Skeletal muscle satellite cell (primary cell): ENCODE data around the gene UROC1.
"Not testable (repeated sequence)": the region's sequence is repeated elsewhere in the genome, so short reads cannot be mapped to it uniquely, and the experiment has no call there.

Source experiments
- H3K27me3 ChIP-seq: 2 replicates; pipeline ENCODE4 v1.7.0; 2013; ENCODE audit warnings: low read length; ENCODE audit not compliant: control insufficient read depth, insufficient read depth
- H3K36me3 ChIP-seq: 2 replicates; pipeline ENCODE4 v1.7.0; 2013; ENCODE audit warnings: mild to moderate bottlenecking, control low read depth, low read length; ENCODE audit not compliant: insufficient read depth
- H3K4me1 ChIP-seq: 2 replicates; pipeline ENCODE4 v1.7.0; 2013; ENCODE audit warnings: low read length; ENCODE audit not compliant: control insufficient read depth, insufficient read depth
- H3K4me2 ChIP-seq: 2 replicates; pipeline ENCODE4 v1.7.0; 2013; ENCODE audit warnings: mild to moderate bottlenecking, low read length
- H3K4me3 ChIP-seq: 2 replicates; pipeline ENCODE4 v1.7.0; 2013; ENCODE audit warnings: low read length
- H3K9ac ChIP-seq: 2 replicates; pipeline ENCODE4 v1.7.0; 2013; ENCODE audit warnings: mild to moderate bottlenecking, low read depth, low read length, moderate library complexity
- H3K9me3 ChIP-seq: replicated peaks from 2 replicates; pipeline ENCODE4 v1.7.0; 2013; ENCODE audit warnings: mild to moderate bottlenecking, control low read depth, low read length

Gene UROC1

DNA sequence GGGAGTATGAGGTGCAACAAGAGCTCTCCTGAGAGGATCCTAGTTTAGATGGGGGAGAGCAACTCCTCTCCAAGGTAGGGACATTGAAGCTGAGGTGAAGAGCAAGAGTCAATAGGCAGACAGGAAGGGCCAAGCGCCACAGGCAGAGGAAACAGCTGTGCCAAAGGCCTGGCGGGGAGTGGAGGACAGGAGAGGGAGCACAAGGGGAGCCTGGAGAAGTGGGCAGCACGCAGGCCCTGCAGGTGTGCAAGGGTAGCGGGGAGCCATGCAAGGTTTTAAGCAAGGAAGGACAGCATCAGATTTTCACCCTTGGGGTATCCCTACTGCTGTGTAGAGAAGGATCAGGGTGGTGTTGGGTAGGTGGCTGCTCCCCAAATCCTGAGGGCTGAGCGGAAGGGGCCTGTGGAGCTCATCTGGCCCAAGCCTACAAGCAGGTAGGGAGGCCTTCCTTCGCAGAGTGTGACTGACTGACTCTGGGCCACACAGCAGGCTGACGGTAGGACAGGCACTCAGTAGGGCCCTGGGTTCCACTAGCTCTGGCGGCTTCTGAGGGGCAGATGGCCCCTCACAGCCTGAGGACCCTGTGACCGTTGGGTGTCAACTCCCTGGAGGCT, 19.6 kb upstream of the UROC1 start:
- Histone ChIP-seq H3K4me3 (no peak overlapping the region), H3K4me2 (no peak overlapping the region), H3K9ac (no peak overlapping the region), H3K9me3 (no peaks in the 10 kb centered on the region), H3K27me3 (peaks cover 71% of the 10 kb centered on the region), H3K4me1 (peaks cover 16% of the 10 kb centered on the region), H3K36me3 (no peaks in the 10 kb centered on the region)

- no peaks in the 10 kb centered on the region for H3K9me3 ChIP-seq
- H3K4me3 ChIP-seq, result no peak overlapping the region
- H3K36me3 ChIP-seq, result no peaks in the 10 kb centered on the region
- H3K4me1 ChIP-seq, result peaks cover 13% of the 10 kb centered on the region
- H3K4me2 ChIP-seq, result no peak overlapping the region
- H3K9ac ChIP-seq, result no peak overlapping the region
- H3K27me3 ChIP-seq, result peaks cover 71% of the 10 kb centered on the region
Observed at GRCh38 chr3:126536126-126536525, 18.6 kb upstream of the UROC1 start.

GRCh38 chr3:126535636-126536035, 18.1 kb upstream of the UROC1 start:
- peaks cover 72% of the 10 kb centered on the region for H3K27me3 ChIP-seq
- H3K4me1 ChIP-seq, result peaks cover 8% of the 10 kb centered on the region
- no peaks in the 10 kb centered on the region for H3K36me3 ChIP-seq
- H3K9ac ChIP-seq, result no peak overlapping the region
- H3K4me3 ChIP-seq, result no peak overlapping the region
- H3K4me2 ChIP-seq, result no peak overlapping the region
- no peaks in the 10 kb centered on the region for H3K9me3 ChIP-seq

GRCh38 chr3:126534716-126535115, 17.1 kb upstream of the UROC1 start:
- H3K9ac ChIP-seq, H3K4me1 ChIP-seq, H3K36me3 ChIP-seq, H3K4me3 ChIP-seq, H3K9me3 ChIP-seq, H3K4me2 ChIP-seq: not testable (repeated sequence)
- H3K27me3 ChIP-seq, result peaks cover 72% of the 10 kb centered on the region

DNA sequence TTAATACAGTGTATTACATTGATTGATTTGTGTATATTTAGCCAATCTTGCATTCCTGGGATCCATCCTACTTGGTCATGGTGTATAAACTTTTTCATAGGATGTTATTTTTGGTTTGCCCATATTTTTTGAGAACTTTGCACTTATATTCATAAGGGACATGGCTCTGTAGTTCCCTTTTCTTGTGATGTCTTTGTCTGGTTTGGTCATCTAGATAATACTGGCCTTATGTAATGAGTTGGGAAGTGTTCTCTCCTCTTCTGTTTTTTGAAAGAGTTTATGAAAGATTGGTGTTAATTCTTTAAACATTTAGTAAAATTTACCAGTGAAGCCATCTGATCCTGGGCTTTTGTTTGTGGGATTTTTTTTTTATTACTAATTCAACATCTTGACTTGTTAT, 15.9 kb upstream of the UROC1 start:
- no peak overlapping the region for H3K4me3 ChIP-seq

DNA sequence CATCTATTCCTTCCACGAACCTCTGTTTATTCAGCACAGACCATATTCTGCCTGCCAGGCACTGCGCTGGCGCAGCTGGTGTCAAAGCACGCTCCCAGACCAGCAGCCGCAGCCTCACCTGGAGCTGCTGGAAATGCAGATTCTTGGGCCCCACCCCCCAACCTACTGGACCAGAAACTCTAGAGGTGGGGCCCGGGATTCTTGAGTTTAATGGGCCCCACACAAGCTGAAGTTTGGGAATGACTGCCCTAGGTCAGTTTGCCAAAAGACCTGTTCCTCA, 13.4 kb upstream of the UROC1 start:
- Histone ChIP-seq H3K27me3 (peaks cover 64% of the 10 kb centered on the region), H3K4me1 (no peaks in the 10 kb centered on the region), H3K36me3 (no peaks in the 10 kb centered on the region), H3K4me2 (no peak overlapping the region), H3K9me3 (no peaks in the 10 kb centered on the region), H3K9ac (no peak overlapping the region), H3K4me3 (no peak overlapping the region)

More for the DNA sequence above, 15.9 kb upstream of the UROC1 start:
- Histone ChIP-seq H3K4me2 (no peak overlapping the region), H3K36me3 (no peaks in the 10 kb centered on the region), H3K9me3 (no peaks in the 10 kb centered on the region), H3K9ac (no peak overlapping the region), H3K27me3 (peaks cover 67% of the 10 kb centered on the region), H3K4me1 (no peaks in the 10 kb centered on the region)

DNA sequence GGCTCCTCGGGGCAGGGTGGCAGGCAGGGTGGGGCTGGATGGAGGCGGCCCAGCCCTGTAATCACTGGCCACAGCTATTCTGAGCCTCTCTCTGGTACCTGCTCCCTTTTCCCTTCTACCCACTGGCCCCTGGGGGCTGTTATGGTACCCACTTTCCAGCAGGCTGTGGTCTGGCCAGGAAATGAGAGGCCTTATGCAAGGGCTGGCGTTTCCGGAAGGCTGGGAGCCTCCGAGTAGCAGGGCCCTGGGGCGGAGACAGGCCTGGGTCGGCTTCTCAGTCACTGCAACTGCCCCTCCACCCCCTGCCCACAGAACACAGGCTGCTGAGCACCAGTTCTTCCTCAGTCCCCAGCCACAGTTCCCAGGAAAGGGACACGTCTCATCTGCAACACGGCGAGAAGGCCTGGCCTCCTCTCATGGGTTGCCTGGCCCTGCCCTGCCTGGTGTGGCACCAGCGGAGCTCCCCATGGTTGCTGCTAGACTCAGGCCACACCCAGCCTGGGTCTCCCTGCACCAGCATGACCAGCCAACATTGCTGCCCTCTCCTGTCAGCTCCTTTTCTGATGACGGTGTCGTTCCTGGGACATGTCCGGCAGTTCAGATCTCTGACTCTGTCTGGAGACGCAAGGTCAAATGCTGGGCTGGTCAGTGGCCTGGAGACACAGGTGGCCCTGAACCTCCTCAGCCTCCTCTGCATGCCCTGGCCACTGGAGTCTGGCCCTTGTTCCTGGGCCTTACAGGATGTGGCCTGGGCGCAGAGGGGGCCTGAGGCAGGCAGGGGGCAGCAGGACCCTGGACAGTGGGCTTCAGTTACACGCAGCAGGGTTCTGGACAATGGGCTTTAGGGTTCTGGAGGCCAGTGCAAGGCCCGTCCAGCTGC, 12.8 kb upstream of the UROC1 start:
- Histone ChIP-seq H3K9me3 (no peaks in the 10 kb centered on the region), H3K36me3 (no peaks in the 10 kb centered on the region), H3K4me3 (no peak overlapping the region), H3K4me1 (no peaks in the 10 kb centered on the region), H3K27me3 (peaks cover 64% of the 10 kb centered on the region), H3K4me2 (no peak overlapping the region), H3K9ac (no peak overlapping the region)

GRCh38 chr3:126529585-126530170, 12.1 kb upstream of the UROC1 start:
- Histone ChIP-seq H3K4me2 (no peak overlapping the region), H3K4me1 (no peaks in the 10 kb centered on the region)

GRCh38 chr3:126528800-126529541, 11.4 kb upstream of the UROC1 start:
- Histone ChIP-seq H3K36me3 (no peaks in the 10 kb centered on the region), H3K4me3 (no peak overlapping the region), H3K27me3 (peaks cover 60% of the 10 kb centered on the region), H3K9me3 (no peaks in the 10 kb centered on the region), H3K9ac (no peak overlapping the region), H3K4me1 (no peaks in the 10 kb centered on the region), H3K4me2 (no peak overlapping the region)

More at GRCh38 chr3:126529585-126530170, 12.1 kb upstream of the UROC1 start:
- Histone ChIP-seq H3K9me3 (no peaks in the 10 kb centered on the region), H3K27me3 (peaks cover 61% of the 10 kb centered on the region), H3K36me3 (no peaks in the 10 kb centered on the region), H3K4me3 (no peak overlapping the region), H3K9ac (no peak overlapping the region)

DNA sequence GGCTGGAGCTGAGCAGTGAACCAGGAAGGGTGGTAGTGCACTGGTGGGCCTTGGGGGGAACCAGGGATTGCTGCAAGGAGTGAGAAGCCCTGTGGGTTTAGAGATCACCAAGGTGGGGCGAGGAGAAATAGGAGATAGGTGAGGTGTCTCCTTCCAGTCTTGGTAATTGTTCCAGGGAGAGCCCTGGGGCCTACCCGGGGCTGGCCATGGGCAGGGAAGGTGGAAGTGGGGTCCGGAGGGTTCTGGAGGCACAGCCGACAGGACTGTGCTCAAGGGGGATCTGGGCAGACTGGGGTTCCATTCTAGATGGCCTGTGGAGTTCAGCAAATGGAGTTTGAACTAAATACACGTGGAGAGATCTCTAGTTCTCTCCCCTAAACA, 10.8 kb upstream of the UROC1 start:
- H3K9ac ChIP-seq, result no peak overlapping the region
- no peaks in the 10 kb centered on the region for H3K36me3 ChIP-seq
- no peak overlapping the region for H3K4me3 ChIP-seq
- no peaks in the 10 kb centered on the region for H3K9me3 ChIP-seq
- H3K27me3 ChIP-seq, result peaks cover 60% of the 10 kb centered on the region
- no peaks in the 10 kb centered on the region for H3K4me1 ChIP-seq
- no peak overlapping the region for H3K4me2 ChIP-seq

DNA sequence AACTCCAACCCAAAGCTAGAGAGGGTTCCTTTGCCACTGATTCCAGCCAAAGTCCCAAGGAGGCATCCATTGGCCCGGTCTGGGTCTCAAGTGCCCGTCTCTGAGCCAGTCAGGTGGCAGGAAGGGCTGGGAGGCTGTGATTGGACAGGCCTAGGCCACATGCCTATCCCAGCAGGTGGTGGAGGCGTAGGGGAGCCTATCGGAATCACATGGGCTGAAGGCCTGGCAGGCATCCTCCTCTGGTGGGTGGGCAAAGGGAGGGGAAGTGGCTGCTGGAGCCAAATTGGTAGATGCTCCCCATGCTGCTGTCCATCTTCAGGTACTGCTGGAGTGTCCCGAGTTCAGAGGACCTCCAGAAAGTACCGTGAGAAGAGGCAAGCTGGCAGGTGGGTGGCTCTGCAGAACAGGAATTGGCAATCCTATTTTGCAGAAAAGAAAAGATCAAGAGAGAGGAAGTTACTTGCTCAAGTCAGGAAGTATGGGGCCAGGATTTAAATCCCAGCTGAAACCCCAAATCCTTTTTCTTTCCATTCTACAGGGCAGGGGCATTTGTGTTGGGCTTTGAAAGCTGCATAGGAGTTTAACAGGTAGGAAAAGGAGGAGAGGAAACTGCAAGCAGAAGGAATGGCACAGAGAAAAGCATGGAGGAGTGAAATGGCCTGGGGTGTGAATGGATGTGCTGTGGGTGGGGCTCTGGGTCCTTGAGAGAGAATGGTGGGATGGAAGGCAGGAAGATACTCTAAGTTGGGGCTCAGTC, 10.1 kb upstream of the UROC1 start:
- Histone ChIP-seq H3K4me1 (no peaks in the 10 kb centered on the region), H3K9me3 (no peaks in the 10 kb centered on the region), H3K27me3 (peaks cover 60% of the 10 kb centered on the region), H3K9ac (no peak overlapping the region), H3K4me3 (no peak overlapping the region), H3K36me3 (no peaks in the 10 kb centered on the region), H3K4me2 (no peak overlapping the region)
